HG03045 (cell line): ENCODE data around the gene SERPINA12.

Source experiments
- ATAC-seq: cut with Tn5 transposase; IDR thresholded peaks from one replicate; pipeline ENCODE4 v1.9.1; 2021; ENCODE audit warnings: mild to moderate bottlenecking, moderate library complexity; ENCODE audit not compliant: unreplicated experiment

SERPINA12 gene

DNA sequence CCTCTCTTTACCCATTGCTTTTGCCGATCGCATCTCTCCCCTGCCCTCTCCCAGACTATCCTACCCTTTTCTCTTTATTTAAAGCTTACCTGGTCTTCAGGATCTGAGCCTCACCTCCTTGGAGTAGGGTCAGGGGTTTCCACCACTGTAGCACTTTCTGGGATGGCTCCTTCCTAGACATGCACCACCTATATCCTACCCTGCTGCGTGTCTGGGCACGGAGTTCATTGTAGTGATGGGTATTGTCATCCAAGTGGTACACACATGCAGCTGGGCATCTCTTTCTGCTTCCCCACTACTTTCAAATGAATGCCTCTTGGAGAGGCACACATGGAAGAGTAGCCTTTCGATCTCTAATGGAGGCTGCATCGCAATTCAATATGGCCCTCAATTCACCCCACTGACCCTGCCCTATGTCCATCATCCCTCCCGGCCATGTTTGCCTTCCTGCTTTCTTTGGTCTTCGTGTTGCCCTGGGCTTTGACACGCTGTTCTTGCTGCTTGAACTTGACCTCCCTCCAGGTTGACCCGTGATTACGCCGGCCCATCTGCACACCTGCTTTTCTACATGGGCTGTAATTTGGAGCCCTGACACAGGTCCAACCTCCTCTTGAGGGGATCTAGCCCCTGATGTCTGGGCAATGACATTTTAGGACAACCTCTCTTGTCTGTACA lies 67.6 kb downstream of the SERPINA12 start:
- ATAC-seq = no peak

DNA sequence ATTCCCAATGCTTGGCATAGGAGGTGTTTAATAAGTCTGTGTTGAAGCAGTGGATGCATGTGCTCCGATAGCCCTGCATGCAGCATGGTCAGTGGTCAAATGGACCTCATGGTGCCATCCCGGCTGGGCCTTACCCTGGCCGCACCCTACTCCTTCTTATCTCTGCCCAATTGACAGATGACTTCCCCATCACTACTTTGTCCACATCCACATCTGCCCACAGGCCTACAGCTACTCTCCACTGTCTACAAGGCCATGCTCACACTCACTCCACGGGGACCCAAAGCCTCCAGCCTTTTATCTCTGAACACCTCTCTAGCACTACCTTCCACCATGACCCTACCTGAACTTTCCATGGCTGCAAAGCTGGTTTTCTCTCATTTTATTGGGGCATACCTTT lies 68.1 kb downstream of the SERPINA12 start:
- no peak for ATAC-seq

- ATAC-seq = no peak
These were observed 69.7 kb downstream of the SERPINA12 start for GRCh38 chr14:94439453-94440057.
